B cell (primary cell): ENCODE data around the gene LRP11. TPM values are rescaled to one million over a fixed set of nuclear protein-coding genes. Genes with fewer than 3 reads are reported as not detected.

Experiments used
- ATAC-seq: fragments of 200-7000 bp; cut with Tn5 transposase; one replicate; pipeline ENCODE4 v1.10.0; 2021; ENCODE audit warnings: low read depth, mild to moderate bottlenecking, moderate number of reproducible peaks, moderate library complexity
- CTCF ChIA-PET: fragments of 350-600 bp; sonication (Branson Sonifier 250); formaldehyde crosslinking; loops from one replicate; lab custom pipeline; 2021; ENCODE audit warnings: antibody characterized with exemption, inconsistent platforms; lab: Charles Lee
- POLR2A ChIA-PET: fragments of 350-600 bp; sonication (Branson Sonifier 250); formaldehyde crosslinking; loops from one replicate; lab custom pipeline; 2021; ENCODE audit warnings: antibody characterized with exemption; lab: Charles Lee
- DNase-seq: peaks from one replicate; pipeline ENCODE4 v3.0.0; 2013
- H2AFZ ChIP-seq: 2 replicates; pipeline ENCODE4 v1.6.1; 2012; ENCODE audit warnings: mild to moderate bottlenecking, low read depth, low read length; ENCODE audit not compliant: insufficient read depth, poor library complexity, severe bottlenecking
- H3K27ac ChIP-seq, 2 donors: 1 replicate in 1 of 2; 2 replicates in 1 of 2; pipeline ENCODE4 v1.5.1; 2012 to 2013; ENCODE audit warnings: low read length in 2 of 2, mild to moderate bottlenecking in 2 of 2, moderate library complexity in 1 of 2
- H3K27me3 ChIP-seq, 4 experiments: fragments of 200-600 bp in 1 of 4; sonication (generic) in 1 of 4; replicated peaks in 1 of 4; 1 replicate in 2 of 4; 2 replicates in 2 of 4; pipeline versions ENCODE4 v1.6.1 to v1.7.0; 2013 to 2016; ENCODE audit warnings: low read length in 3 of 4, mild to moderate bottlenecking in 2 of 4, mixed read lengths in 1 of 4, moderate library complexity in 1 of 4; ENCODE audit not compliant: insufficient read depth in 4 of 4, control insufficient read depth in 3 of 4; ENCODE audit errors: control extremely low read depth in 1 of 4
- H3K36me3 ChIP-seq, 2 experiments: replicated peaks in 1 of 2; 1 replicate in 1 of 2; 2 replicates in 1 of 2; pipeline versions ENCODE4 v1.6.1 to v1.7.1; 2013; ENCODE audit warnings: low read length in 1 of 2; ENCODE audit not compliant: insufficient read depth in 2 of 2, control insufficient read depth in 1 of 2; ENCODE audit errors: control extremely low read depth in 1 of 2, extremely low read depth in 1 of 2
- H3K4me1 ChIP-seq, 2 donors: fragments of 200-600 bp in 1 of 2; sonication (generic) in 1 of 2; 1 replicate in 1 of 2; 2 replicates in 1 of 2; pipeline versions ENCODE4 v1.5.1 to v1.6.1; 2013 to 2017; ENCODE audit warnings: low read length in 2 of 2; ENCODE audit not compliant: control insufficient read depth in 2 of 2, insufficient read depth in 2 of 2
- H3K4me2 ChIP-seq: replicated peaks from 2 replicates; pipeline ENCODE3; 2012; ENCODE audit warnings: mild to moderate bottlenecking, low read depth, low read length; ENCODE audit not compliant: poor library complexity, severe bottlenecking
- H3K4me3 ChIP-seq, 5 experiments: fragments of 200-600 bp in 1 of 5; sonication (generic) in 1 of 5; 1 replicate in 3 of 5; 2 replicates in 2 of 5; pipeline versions ENCODE4 v1.5.1 to v1.7.0; 2011 to 2016; ENCODE audit warnings: low read length in 4 of 5, mild to moderate bottlenecking in 4 of 5, low read depth in 2 of 5, control low read depth in 1 of 5, moderate library complexity in 1 of 5; ENCODE audit not compliant: insufficient read depth in 1 of 5; ENCODE audit errors: control extremely low read depth in 1 of 5, extremely low read depth in 1 of 5
- H3K79me2 ChIP-seq: fragments of 200-600 bp; sonication (generic); one replicate; pipeline ENCODE4 v1.6.0; 2016; ENCODE audit warnings: low read length; ENCODE audit not compliant: control insufficient read depth, insufficient read depth
- H3K9ac ChIP-seq: fragments of 200-600 bp; sonication (generic); 2 replicates; pipeline ENCODE4 v1.6.1; 2017; ENCODE audit warnings: mild to moderate bottlenecking, low read length, moderate library complexity
- H3K9me3 ChIP-seq, 3 donors: one replicate each; pipeline versions ENCODE4 v1.6.1 to v1.7.1; 2013; ENCODE audit warnings: low read length in 2 of 3; ENCODE audit not compliant: control insufficient read depth in 2 of 3, insufficient read depth in 1 of 3; ENCODE audit errors: control extremely low read depth in 1 of 3
- H4K20me1 ChIP-seq: 2 replicates; pipeline ENCODE4 v1.6.0; 2012; ENCODE audit warnings: mild to moderate bottlenecking, low read length; ENCODE audit not compliant: insufficient read depth, control insufficient read depth, poor library complexity, severe bottlenecking
- H3K27ac Mint-ChIP-seq: one replicate; pipeline ENCODE4 v1.8.0; 2021; ENCODE audit warnings: mixed read lengths
- H3K27me3 Mint-ChIP-seq: one replicate; pipeline ENCODE4 v1.8.0; 2021; ENCODE audit warnings: mixed read lengths
- H3K4me1 Mint-ChIP-seq: one replicate; pipeline ENCODE4 v1.8.0; 2021; ENCODE audit warnings: mixed read lengths
- H3K4me3 Mint-ChIP-seq: one replicate; pipeline ENCODE4 v1.8.0; 2021; ENCODE audit warnings: mixed read lengths
- H3K9me3 Mint-ChIP-seq: one replicate; pipeline ENCODE4 v1.8.0; 2022; ENCODE audit warnings: mixed read lengths; ENCODE audit not compliant: insufficient read depth
- EZH2 ChIP-seq: IDR thresholded peaks from 2 replicates; pipeline ENCODE4 v1.6.1; 2012; ENCODE audit warnings: borderline replicate concordance, low read depth, mild to moderate bottlenecking, moderate library complexity, low read length; ENCODE audit not compliant: insufficient read depth, poor library complexity, severe bottlenecking
- WGBS: methylation state at CpG from one replicate; pipeline ENCODE4 v1.1.5; 2013; ENCODE audit warnings: missing lambda C conversion rate; ENCODE audit not compliant: insufficient coverage; 5-methylcytosine and 5-hydroxymethylcytosine counted together
- intact Hi-C: fragments of 100-400 bp; cut with micrococcal nuclease; formaldehyde crosslinking; loops from one replicate; pipeline ENCODE4 v1.10.0; 2022
- polyA plus RNA-seq: library from polyadenylated mRNA; depleted of rRNA; stranded (reverse); fragments of >200 nt; gene quantifications from 2 replicates; pipeline ENCODE4 v1.2.3, GENCODE V29; 2012
- total RNA-seq, 2 donors: library from RNA; stranded (reverse); fragments of 120-200 nt in 1 of 2; gene quantifications; 1 replicate in 1 of 2; 2 replicates in 1 of 2; pipeline versions ENCODE4 v1.2.3 to v1.2.4, GENCODE V29; 2013 to 2022
- TF ChIP-seq, protein P1 (sequence below): fragments of 200-600 bp; IDR thresholded peaks from one replicate; pipeline ENCODE4 v1.8.0; 2022; ENCODE audit warnings: antibody characterized with exemption, mild to moderate bottlenecking

LRP11 gene
- total and polyA plus RNA-seq, 2 donors (not counting 1 experiment from before 2014, with no cell fraction given), result 0.34 to 1.2 TPM

GRCh38 chr6:149856256-149856994, 7.7 kb downstream of the LRP11 start:
- Histone ChIP-seq H3K4me2 (no peak overlapping the region), H4K20me1 (no peaks in the 10 kb centered on the region), H3K36me3 (no peaks in the 10 kb centered on the region), H3K4me3 (no peak overlapping the region), H3K79me2 (no peaks in the 10 kb centered on the region), H3K27me3 (peaks cover 0 to 19% (median 8%) of the 10 kb centered on the region in 4 experiments), H3K27ac (no peak overlapping the region), H3K9me3 (peaks cover 0 to 2% (median 0%) of the 10 kb centered on the region in 3 donors), H3K9ac (no peak overlapping the region), H2AFZ (no peak overlapping the region), H3K4me1 (peaks cover 16 to 19% of the 10 kb centered on the region in 2 donors)
- H3K4me1 Mint-ChIP-seq, result peaks cover 22% of the 10 kb centered on the region
- intact Hi-C loops, result no loop called here
- CTCF ChIA-PET, result interaction anchor here (1.1 kb wide), 1 partner anchor 11 kb away, joined by 5 read pairs; no protein-coding TSS in a partner anchor
- ATAC-seq (no peak), DNase-seq (no peak)
- TF ChIP-seq, protein P1, sequence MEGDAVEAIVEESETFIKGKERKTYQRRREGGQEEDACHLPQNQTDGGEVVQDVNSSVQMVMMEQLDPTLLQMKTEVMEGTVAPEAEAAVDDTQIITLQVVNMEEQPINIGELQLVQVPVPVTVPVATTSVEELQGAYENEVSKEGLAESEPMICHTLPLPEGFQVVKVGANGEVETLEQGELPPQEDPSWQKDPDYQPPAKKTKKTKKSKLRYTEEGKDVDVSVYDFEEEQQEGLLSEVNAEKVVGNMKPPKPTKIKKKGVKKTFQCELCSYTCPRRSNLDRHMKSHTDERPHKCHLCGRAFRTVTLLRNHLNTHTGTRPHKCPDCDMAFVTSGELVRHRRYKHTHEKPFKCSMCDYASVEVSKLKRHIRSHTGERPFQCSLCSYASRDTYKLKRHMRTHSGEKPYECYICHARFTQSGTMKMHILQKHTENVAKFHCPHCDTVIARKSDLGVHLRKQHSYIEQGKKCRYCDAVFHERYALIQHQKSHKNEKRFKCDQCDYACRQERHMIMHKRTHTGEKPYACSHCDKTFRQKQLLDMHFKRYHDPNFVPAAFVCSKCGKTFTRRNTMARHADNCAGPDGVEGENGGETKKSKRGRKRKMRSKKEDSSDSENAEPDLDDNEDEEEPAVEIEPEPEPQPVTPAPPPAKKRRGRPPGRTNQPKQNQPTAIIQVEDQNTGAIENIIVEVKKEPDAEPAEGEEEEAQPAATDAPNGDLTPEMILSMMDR, result no peak
- TF ChIP-seq EZH2, result no peak
- peaks cover 15% of the 10 kb centered on the region for H3K27me3 Mint-ChIP-seq
- POLR2A ChIA-PET, result no interaction called here
- H3K27ac Mint-ChIP-seq, result no peak overlapping the region
- no peaks in the 10 kb centered on the region for H3K9me3 Mint-ChIP-seq
- H3K4me3 Mint-ChIP-seq, result no peak overlapping the region
- 92% methylated on average over 3 of the region's 10 CpGs for WGBS

DNA sequence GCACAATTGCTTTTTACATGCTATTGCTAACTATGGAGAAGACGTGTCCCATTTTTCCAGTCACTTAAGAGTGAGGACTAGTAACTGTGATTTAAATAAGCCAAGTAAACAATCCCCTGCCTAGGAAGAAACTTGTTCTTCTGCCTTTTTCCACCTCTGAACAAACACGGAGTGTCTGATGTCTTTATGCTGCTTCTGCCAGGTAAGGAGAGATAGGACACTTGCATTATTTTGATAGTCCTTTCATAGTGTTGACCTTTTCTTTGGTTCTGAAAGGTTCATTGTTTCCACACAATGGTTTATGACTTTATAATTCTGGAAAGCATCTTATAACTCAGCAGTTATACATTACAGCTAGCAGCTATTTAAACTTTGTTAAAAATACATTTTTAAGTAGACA, 8.4 kb downstream of the LRP11 start:
- Histone ChIP-seq H3K4me2 (no peak overlapping the region), H3K36me3 (no peaks in the 10 kb centered on the region), H3K4me1 (peaks cover 18 to 24% of the 10 kb centered on the region in 2 donors), H3K27me3 (peaks cover 0 to 16% (median 6%) of the 10 kb centered on the region in 4 experiments), H4K20me1 (no peaks in the 10 kb centered on the region), H3K27ac (no peak overlapping the region), H3K9me3 (peaks cover 0 to 2% (median 0%) of the 10 kb centered on the region in 3 donors), H3K4me3 (no peak overlapping the region), H2AFZ (no peak overlapping the region), H3K9ac (no peak overlapping the region), H3K79me2 (no peaks in the 10 kb centered on the region)
- POLR2A ChIA-PET, result no interaction called here
- no CpG with 5 or more reads among the region's 2 CpGs for WGBS
- Mint-ChIP-seq H3K4me3 (no peak overlapping the region), H3K4me1 (peaks cover 27% of the 10 kb centered on the region), H3K27me3 (peaks cover 8% of the 10 kb centered on the region), H3K27ac (no peak overlapping the region), H3K9me3 (no peaks in the 10 kb centered on the region)
- ATAC-seq (no peak), DNase-seq (no peak)
- TF ChIP-seq EZH2, result no peak
- TF ChIP-seq, protein P1, result no peak
- intact Hi-C loops, result no loop called here
- CTCF ChIA-PET, result no interaction called here
